ENCODE results near the gene HMOX1. TPM values are rescaled to one million over a fixed set of nuclear protein-coding genes. Genes with fewer than 3 reads are reported as not detected.
"Not testable (repeated sequence)": the region's sequence is repeated elsewhere in the genome, so short reads cannot be mapped to it uniquely, and the experiment has no call there.

The HMOX1 gene
- total RNA-seq, 1 experiment from 2014 or later = 22.6 TPM

GRCh38 chr22:35379146-35379993 is 1.5 kb upstream of the HMOX1 start:
- no peak for DNase-seq (ENCODE audit: low read depth)

- peak; percentile 16 for DNase-seq (ENCODE audit: low read depth)
These were observed 883 bp upstream of the HMOX1 start for GRCh38 chr22:35380013-35380412.

- no peak for DNase-seq (ENCODE audit: low read depth)
These were observed 621 bp downstream of the HMOX1 start for GRCh38 chr22:35381424-35382009.

GRCh38 chr22:35383679-35384071 is 2.8 kb downstream of the HMOX1 start:
- no peak for DNase-seq (ENCODE audit: low read depth)

- no peak for DNase-seq (ENCODE audit: low read depth)
These were observed 3.6 kb downstream of the HMOX1 start for GRCh38 chr22:35384527-35384926.

- DNase-seq (ENCODE audit: low read depth) = no peak
These were observed 4.2 kb downstream of the HMOX1 start for GRCh38 chr22:35384975-35385588.

- DNase-seq (ENCODE audit: low read depth) = no peak
These were observed 5.9 kb downstream of the HMOX1 start for GRCh38 chr22:35386670-35387288.

GRCh38 chr22:35390933-35391332 is 10.0 kb downstream of the HMOX1 start:
- DNase-seq (ENCODE audit: low read depth) = no peak

GRCh38 chr22:35392357-35392756 is 11.5 kb downstream of the HMOX1 start:
- DNase-seq (ENCODE audit: low read depth) = no peak

GRCh38 chr22:35393116-35394010 is 12.5 kb downstream of the HMOX1 start:
- DNase-seq (ENCODE audit: low read depth) = no peak

- DNase-seq (ENCODE audit: low read depth) = no peak
These were observed 13.1 kb downstream of the HMOX1 start for GRCh38 chr22:35394011-35394312.

- DNase-seq (ENCODE audit: low read depth) = no peak
These were observed 14.1 kb downstream of the HMOX1 start for GRCh38 chr22:35394810-35395563.

- not testable (repeated sequence) for DNase-seq (ENCODE audit: low read depth)
These were observed 15.7 kb downstream of the HMOX1 start for GRCh38 chr22:35396622-35397021.

GRCh38 chr22:35397095-35397904 is 16.4 kb downstream of the HMOX1 start:
- DNase-seq (ENCODE audit: low read depth) = no peak

- DNase-seq (ENCODE audit: low read depth) = no peak
These were observed 17.7 kb downstream of the HMOX1 start for GRCh38 chr22:35398591-35398973.

GRCh38 chr22:35399114-35399677 is 18.3 kb downstream of the HMOX1 start:
- peak; percentile 17 for DNase-seq (ENCODE audit: low read depth)

- peak; percentile 96 for DNase-seq (ENCODE audit: low read depth)
These were observed 19.0 kb downstream of the HMOX1 start, which contains the start of gene MCM5 for GRCh38 chr22:35399678-35400500. Gene MCM5 (plus strand): TSS chr22:35400140. CDS start chr22:35400439, 299 bp downstream.

GRCh38 chr22:35400501-35400790 is 19.6 kb downstream of the HMOX1 start:
- no peak for DNase-seq (ENCODE audit: low read depth)

GRCh38 chr22:35401863-35402262 is 21.0 kb downstream of the HMOX1 start:
- DNase-seq (ENCODE audit: low read depth) = no peak

All from RPMI7951 (cell line).